BE2C (cell line): Measurements from ENCODE around the gene EVA1C.
A peak's percentile ranks its signal among the peaks of the same experiment; 100 is the strongest.

Source experiments
- DNase-seq: peaks from one replicate; pipeline ENCODE4 v3.0.0-alpha.2; 2020
- H3K27me3 ChIP-seq: fragments of 250-450 bp; sonication (Bioruptor Pico); 2 replicates; pipeline ENCODE4 v1.5.1; 2020; ENCODE audit warnings: mild to moderate bottlenecking
- H3K36me3 ChIP-seq: fragments of 250-450 bp; sonication (Bioruptor Pico); 2 replicates; pipeline ENCODE4 v1.5.1; 2020; ENCODE audit warnings: mild to moderate bottlenecking
- H3K4me1 ChIP-seq: fragments of 250-450 bp; sonication (Bioruptor Pico); 2 replicates; pipeline ENCODE4 v1.5.1; 2020
- H3K4me3 ChIP-seq: 2 replicates; pipeline ENCODE4 v1.5.1; 2011; ENCODE audit warnings: low read depth, low read length
- H3K9me3 ChIP-seq: fragments of 250-450 bp; sonication (Bioruptor Pico); 2 replicates; pipeline ENCODE4 v1.5.1; 2020
- CTCF ChIP-seq: IDR thresholded peaks from 2 replicates; pipeline ENCODE4 v1.5.1; 2012; ENCODE audit warnings: mild to moderate bottlenecking, low read depth, low read length

EVA1C gene

GRCh38 chr21:32520875-32521735, 108.6 kb downstream of the EVA1C start:
- no peaks in the 10 kb centered on the region; the same call in none of the 2 replicates for H3K4me1 ChIP-seq

GRCh38 chr21:32521736-32522355, 109.3 kb downstream of the EVA1C start:
- no peak for DNase-seq
- H3K4me1 ChIP-seq = no peaks in the 10 kb centered on the region; the same call in none of the 2 replicates
- H3K36me3 ChIP-seq = no peaks in the 10 kb centered on the region
- H3K27me3 ChIP-seq = no peaks in the 10 kb centered on the region
- 0 out of 2 replicates have a peak, but pooled peaks cover 2% of the 10 kb centered on the region for H3K9me3 ChIP-seq
- TF ChIP-seq CTCF = no peak
- H3K4me3 ChIP-seq = peak overlapping the region; percentile 16; the same call in 1 of the 2 replicates

More at GRCh38 chr21:32520875-32521735, 108.6 kb downstream of the EVA1C start:
- H3K9me3 ChIP-seq = 0 out of 2 replicates have a peak, but pooled peaks cover 2% of the 10 kb centered on the region
- H3K27me3 ChIP-seq = no peaks in the 10 kb centered on the region
- peak; percentile 69 for DNase-seq
- no peak for TF ChIP-seq CTCF
- peak overlapping the region; percentile 16; the same call in 1 of the 2 replicates for H3K4me3 ChIP-seq
- H3K36me3 ChIP-seq = no peaks in the 10 kb centered on the region

GRCh38 chr21:32523463-32523862, 111.0 kb downstream of the EVA1C start:
- no peak for DNase-seq
- no peaks in the 10 kb centered on the region for H3K36me3 ChIP-seq
- no peak for TF ChIP-seq CTCF
- no peaks in the 10 kb centered on the region for H3K27me3 ChIP-seq
- no peaks in the 10 kb centered on the region for H3K9me3 ChIP-seq
- no peak overlapping the region for H3K4me3 ChIP-seq
- no peaks in the 10 kb centered on the region; the same call in none of the 2 replicates for H3K4me1 ChIP-seq

- Histone ChIP-seq H3K9me3 (no peaks in the 10 kb centered on the region), H3K4me1 (no peaks in the 10 kb centered on the region; the same call in none of the 2 replicates), H3K4me3 (no peak overlapping the region), H3K27me3 (no peaks in the 10 kb centered on the region), H3K36me3 (no peaks in the 10 kb centered on the region)
- DNase-seq = no peak
- no peak for TF ChIP-seq CTCF
Observed at GRCh38 chr21:32523988-32524719, 111.6 kb downstream of the EVA1C start.

GRCh38 chr21:32525282-32525681, 112.8 kb downstream of the EVA1C start:
- no peak for DNase-seq

More at GRCh38 chr21:32525282-32525681, 112.8 kb downstream of the EVA1C start:
- Histone ChIP-seq H3K27me3 (no peaks in the 10 kb centered on the region), H3K9me3 (no peaks in the 10 kb centered on the region), H3K36me3 (no peaks in the 10 kb centered on the region), H3K4me1 (no peaks in the 10 kb centered on the region; the same call in none of the 2 replicates), H3K4me3 (no peak overlapping the region)
- no peak for TF ChIP-seq CTCF
